HK-2 (cell line): ENCODE measurements around the gene DTHD1.

ENCODE experiments used
- DNase-seq: peaks from one replicate; pipeline ENCODE4 v3.0.0-alpha.2; 2018; ENCODE audit not compliant: unreplicated experiment

Gene DTHD1

GRCh38 chr4:36281384-36282106 lies at the start of gene DTHD1:
DTHD1 (plus strand) TSS chr4:36281616; CDS start chr4:36281759, 143 bp downstream.
- no peak for DNase-seq

- DNase-seq, result no peak
Measured at GRCh38 chr4:36233567-36234266, 47.7 kb upstream of the DTHD1 start.

- no peak for DNase-seq
Measured at GRCh38 chr4:36235306-36235705, 46.1 kb upstream of the DTHD1 start.

GRCh38 chr4:36236159-36236558 lies 45.3 kb upstream of the DTHD1 start:
- no peak for DNase-seq

- DNase-seq, result no peak
Measured at GRCh38 chr4:36237366-36238313, 43.8 kb upstream of the DTHD1 start.

GRCh38 chr4:36241771-36242170 lies 39.6 kb upstream of the DTHD1 start:
- no peak for DNase-seq

- DNase-seq, result no peak
Measured at GRCh38 chr4:36242629-36243354, 38.6 kb upstream of the DTHD1 start.

- DNase-seq, result peak; percentile 70
Measured at GRCh38 chr4:36243355-36244256, 37.8 kb upstream of the DTHD1 start.

- peak; percentile 77 for DNase-seq
Measured at GRCh38 chr4:36244257-36245082, 36.9 kb upstream of the DTHD1 start, which contains the start of gene ARAP2. ARAP2 (minus strand) TSS chr4:36244514; CDS start chr4:36229486, 15,028 bp downstream.

GRCh38 chr4:36249610-36250009 lies 31.8 kb upstream of the DTHD1 start:
- no peak for DNase-seq

GRCh38 chr4:36251983-36252382 lies 29.4 kb upstream of the DTHD1 start:
- DNase-seq, result no peak

- DNase-seq, result no peak
Measured at GRCh38 chr4:36254371-36254770, 27.0 kb upstream of the DTHD1 start.

GRCh38 chr4:36255577-36255976 lies 25.8 kb upstream of the DTHD1 start:
- no peak for DNase-seq

- DNase-seq, result no peak
Measured at GRCh38 chr4:36256398-36256891, 25.0 kb upstream of the DTHD1 start.

GRCh38 chr4:36260731-36261130 lies 20.7 kb upstream of the DTHD1 start:
- no peak for DNase-seq

GRCh38 chr4:36264207-36264826 lies 17.1 kb upstream of the DTHD1 start:
- DNase-seq, result no peak

- DNase-seq, result no peak
Measured at GRCh38 chr4:36267486-36268268, 13.7 kb upstream of the DTHD1 start.

GRCh38 chr4:36269101-36269500 lies 12.3 kb upstream of the DTHD1 start:
- DNase-seq, result no peak
